Measurements from ENCODE around the gene TTC27.

DNA sequence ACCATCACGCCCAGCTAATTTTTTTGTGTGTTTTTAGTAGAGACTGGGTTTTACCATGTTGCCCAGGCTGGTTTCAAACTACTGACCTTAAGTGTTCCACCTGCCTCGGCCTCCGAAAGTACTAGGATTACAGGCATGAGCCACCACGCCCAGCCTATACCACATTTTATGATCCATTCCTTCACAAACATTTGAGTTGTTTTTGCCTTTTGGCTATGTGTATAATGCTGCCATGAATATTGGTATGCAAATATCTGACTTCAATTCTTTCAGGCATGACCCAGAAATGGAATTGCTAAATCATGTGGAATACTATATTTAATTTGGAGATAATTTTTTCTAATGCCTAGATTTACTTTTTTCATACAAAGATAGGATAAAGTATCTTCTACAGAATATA, 68.6 kb downstream of the TTC27 start:
- TF ChIP-seq POLR2A (IDR thresholded peaks at IDR 0.05) (no peak), POLR2AphosphoS5 (IDR thresholded peaks at IDR 0.05) (no peak), CTCF (IDR thresholded peaks at IDR 0.05) (no peak)
